Right ventricle myocardium superior (tissue), 1 donor: Measurements from ENCODE around the gene ENTPD7. TPM values are rescaled to one million over a fixed set of nuclear protein-coding genes. Genes with fewer than 3 reads are reported as not detected.

Experiments used
- ATAC-seq: fragments of 200-7000 bp; cut with Tn5 transposase; one replicate; pipeline ENCODE4 v1.9.1; 2020; ENCODE audit warnings: mild to moderate bottlenecking; ENCODE audit not compliant: poor library complexity
- DNase-seq: peaks from one replicate; pipeline ENCODE4 v3.0.0-alpha.2; 2020
- intact Hi-C: fragments of 100-400 bp; cut with DNase I; formaldehyde crosslinking; loops from one replicate; pipeline ENCODE4 v1.11.2; 2022
- total RNA-seq: library from RNA; stranded (reverse); fragmentation: NEBNext Ultra II Directional; extraction: Animal tissue kit (Norgen Biotek cat#: 25700); gene quantifications from one replicate; pipeline ENCODE4 v1.2.1, GENCODE V29; 2021
- donor health status: DM: no; HTN: yes; CAD: no; lungs with severe emphysema.

Gene ENTPD7
- total RNA-seq, 1 donor from 2014 or later = 1.5 TPM

DNA sequence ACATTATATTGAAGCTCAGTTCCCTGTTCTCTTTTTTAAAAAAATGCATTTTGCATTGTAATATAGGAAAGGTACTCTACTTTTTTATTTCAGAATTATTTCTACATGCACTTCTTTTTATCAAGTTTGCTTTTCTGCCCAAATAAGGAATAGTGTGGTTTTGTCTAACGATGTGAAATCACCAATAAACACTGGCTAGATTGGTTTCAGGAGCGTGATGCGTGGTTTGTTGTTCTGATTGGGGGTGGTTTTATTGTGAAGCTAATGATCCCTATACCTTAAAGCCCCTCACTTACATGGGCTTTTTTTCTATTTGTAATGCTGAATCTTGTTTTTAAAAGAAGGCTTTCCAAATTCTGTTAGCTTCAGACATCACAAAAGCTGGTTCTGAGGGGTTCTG, 17.6 kb downstream of the ENTPD7 start:
- DNase-seq = no peak
- intact Hi-C loops = no loop called here
- no peak for ATAC-seq

DNA sequence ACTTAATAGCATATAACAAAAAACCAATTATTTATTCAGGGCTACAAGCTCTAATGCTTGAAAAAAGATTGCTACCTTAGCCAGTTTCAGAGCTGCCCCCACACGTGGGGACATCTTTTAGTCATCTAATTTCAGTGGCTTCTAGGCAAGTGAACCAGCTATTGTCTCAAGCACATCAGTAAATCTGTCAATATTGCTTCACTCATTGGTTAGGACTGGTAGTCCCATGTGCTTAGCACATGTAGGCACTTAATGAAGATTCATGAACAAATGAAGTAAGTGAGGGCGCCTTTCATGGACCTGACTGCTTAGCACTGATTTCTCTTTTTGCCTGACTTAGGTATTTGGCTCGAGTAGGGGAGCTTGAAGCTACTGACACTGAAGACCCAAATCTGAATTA, 19.6 kb downstream of the ENTPD7 start:
- ATAC-seq (no peak), DNase-seq (no peak)
- intact Hi-C loops = no loop called here

DNA sequence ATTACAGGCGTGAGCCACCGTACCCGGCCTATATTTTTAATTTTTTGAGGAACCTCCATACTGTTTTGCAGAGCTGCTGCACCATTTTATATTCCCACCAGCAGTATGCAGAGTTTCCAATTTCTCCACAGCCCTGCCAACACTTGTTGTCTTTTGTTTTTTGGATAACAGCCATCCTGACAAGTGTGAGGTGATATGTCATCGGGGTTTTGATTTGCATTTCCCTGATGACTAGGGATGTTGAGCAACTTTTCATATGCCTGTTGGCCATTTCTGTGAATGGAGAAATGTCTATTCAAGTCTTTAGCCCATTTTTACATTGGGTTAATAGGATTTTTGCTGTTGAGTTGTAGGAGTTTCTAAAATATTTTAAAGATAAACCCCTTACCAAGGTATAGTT, 22.2 kb downstream of the ENTPD7 start:
- no peak for DNase-seq
- ATAC-seq = peak; percentile 94
- intact Hi-C loops = no loop called here

DNA sequence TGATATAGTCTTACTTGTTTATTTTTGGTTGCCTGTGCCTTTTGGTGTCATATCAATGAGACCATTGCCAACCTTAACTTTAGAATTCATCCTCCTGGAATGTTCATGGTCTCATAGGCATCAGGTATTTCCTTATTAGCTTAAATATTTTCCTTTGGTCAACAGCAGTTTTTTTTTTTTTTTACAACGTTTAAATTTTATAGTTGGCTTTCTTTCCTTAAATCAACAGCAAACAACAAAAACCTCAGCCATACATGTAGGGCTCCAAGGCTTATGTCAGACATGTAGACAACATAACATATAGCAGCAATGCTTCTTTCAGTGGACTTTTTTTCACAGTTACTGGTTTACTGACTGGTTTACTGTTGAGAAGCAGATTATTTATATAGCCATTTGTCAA, 22.7 kb downstream of the ENTPD7 start:
- ATAC-seq = no peak
- no peak for DNase-seq
- intact Hi-C loops = no loop called here

DNA sequence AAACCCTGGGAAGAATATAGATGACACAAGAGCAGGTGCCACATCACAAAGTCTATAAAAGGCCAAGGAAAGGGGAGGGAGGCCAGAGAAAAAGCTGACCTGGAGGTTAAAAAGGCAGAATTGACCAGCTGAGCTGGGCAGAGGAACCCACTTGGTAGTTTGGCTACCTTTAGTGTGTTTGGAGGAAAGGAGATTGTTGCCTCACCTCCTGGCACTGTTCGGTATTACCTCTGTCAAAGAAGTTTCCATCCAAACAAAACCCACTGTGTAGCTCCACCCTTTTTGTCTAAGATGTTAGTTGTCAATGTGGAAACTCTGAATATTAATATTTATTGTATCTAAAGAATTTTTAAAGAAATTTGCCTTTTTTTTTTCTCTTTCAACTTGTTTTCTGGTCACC, 23.4 kb downstream of the ENTPD7 start:
- intact Hi-C loops = no loop called here
- ATAC-seq = no peak
- DNase-seq = no peak

DNA sequence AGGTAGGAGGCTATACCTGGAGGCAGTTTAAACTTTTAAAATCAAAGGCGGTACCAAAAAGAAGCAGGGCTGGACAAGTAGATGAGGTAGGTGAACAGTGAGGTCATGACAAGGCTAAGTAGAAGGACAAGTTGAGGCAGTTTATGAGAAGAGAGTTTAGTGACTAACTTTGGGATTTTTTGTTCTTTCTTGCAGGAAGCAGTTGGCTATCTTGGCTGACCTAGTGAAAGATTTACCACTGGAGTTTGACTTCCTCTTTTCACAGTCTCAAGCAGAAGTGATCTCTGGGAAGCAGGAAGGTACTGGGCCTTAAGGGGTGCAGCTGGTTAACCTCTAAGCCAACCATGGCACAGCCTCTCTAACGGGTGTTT, 26.3 kb downstream of the ENTPD7 start:
- ATAC-seq (no peak), DNase-seq (no peak)
- intact Hi-C loops = no loop called here

DNA sequence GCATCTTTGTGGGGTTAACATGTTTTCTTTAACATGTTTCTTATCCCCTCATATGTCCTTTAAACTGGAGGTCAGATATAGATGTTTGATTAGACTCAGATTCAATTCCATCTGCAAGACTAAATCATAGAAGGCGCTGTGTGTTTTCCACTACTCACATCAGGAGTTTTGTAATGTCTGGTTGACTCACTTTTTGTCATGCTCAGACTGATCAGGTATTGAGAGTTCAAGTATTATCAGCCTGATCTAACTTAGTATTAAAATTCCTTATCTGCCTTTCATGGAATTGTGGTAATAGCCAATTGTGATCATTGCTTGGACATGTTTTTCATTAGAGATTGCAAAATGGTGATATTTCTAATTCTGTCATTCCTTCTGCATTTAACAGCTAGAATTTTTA, 30.2 kb downstream of the ENTPD7 start:
- intact Hi-C loops = no loop called here
- DNase-seq (no peak), ATAC-seq (no peak)

DNA sequence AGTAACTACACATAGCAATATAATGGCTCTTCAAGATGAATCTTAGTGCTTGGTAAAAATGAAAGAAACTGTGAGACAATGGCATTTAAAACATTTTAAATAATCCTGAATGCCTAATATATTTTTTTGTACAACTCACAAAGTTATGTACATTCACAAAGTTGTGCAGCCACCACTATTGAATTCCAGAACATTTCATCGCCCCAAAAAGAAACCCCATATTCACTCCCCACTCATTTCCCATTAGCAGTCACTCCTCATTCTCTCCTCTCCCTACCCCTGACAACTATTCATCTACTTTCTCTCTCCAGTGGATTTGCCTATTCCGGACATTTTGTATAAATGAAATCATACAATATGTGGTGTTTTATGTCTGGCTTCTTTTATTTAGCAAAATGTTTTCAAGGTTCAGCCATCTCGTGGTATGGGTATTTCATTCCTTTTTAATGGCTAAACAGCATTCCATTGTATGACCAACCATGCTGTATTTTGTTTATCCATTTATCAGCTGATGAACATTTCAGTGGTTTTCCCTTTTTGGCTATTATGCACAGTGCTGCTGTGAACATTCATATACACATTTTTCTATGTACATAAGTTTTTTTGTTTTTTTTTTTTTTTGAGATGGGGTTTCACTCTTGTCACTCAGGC, 34.7 kb downstream of the ENTPD7 start:
- DNase-seq (no peak), ATAC-seq (no peak)
- intact Hi-C loops = no loop called here

DNA sequence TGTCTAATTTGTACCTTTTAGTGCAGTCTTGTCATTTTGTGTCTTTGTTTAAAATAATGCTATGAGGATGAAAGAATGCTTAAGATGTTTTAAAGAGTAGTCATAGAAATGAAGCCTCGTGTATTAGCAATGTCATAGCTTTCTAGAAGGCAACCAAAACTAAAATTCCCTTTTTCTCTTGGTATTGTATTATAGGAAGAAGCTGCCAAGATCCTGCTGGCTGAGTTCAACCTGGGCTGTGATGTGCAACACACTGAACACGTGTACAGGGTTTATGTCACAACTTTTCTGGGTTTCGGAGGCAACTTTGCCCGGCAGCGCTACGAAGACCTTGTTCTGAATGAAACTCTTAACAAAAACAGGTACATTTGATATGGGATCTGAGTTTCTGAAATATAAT, 36.5 kb downstream of the ENTPD7 start:
- ATAC-seq = no peak
- intact Hi-C loops = no loop called here
- DNase-seq = no peak

DNA sequence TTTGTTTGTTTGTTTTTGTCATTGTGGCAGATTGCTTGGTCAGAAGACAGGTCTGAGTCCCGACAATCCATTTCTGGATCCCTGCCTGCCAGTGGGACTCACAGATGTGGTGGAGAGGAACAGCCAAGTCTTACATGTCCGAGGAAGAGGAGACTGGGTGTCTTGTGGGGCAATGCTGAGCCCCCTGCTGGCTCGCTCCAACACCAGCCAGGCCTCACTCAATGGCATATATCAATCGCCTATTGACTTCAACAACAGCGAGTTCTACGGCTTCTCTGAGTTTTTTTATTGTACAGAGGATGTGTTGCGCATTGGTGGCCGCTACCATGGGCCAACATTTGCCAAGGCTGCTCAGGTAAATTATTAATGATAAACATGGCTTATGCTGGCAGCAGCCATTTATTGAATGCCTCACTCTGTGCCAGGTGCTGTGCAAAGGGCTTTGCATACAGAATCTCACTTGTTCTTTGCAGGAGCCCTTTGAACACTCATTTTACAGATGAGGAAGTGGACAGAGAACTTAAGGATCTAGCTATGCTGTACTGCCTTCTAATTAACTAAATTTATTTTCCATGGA, 39.3 kb downstream of the ENTPD7 start:
- ATAC-seq (no peak), DNase-seq (no peak)
- intact Hi-C loops = no loop called here

DNA sequence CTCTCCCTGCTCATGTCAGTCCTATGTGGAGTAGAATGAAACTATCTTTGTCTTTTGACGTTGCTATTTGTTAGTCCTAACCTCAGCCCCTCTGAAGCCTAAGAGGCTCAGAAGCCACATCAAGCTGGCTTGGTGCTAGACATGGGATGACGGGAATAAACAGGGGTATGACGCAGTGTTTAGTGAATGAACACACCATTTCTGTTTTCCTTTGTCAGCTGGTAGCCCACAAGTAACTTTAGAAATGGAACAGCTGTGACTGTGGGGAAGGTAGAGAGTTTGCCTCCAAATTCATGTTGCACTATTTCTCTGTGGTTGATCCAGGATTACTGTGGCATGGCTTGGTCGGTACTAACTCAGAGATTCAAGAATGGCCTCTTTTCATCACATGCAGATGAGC, 41.3 kb downstream of the ENTPD7 start:
- DNase-seq (no peak), ATAC-seq (no peak)
- intact Hi-C loops = loop anchor here (10.0 kb wide), 1 partner anchor 266 kb away; the partner anchor contains the start of gene GOT1

DNA sequence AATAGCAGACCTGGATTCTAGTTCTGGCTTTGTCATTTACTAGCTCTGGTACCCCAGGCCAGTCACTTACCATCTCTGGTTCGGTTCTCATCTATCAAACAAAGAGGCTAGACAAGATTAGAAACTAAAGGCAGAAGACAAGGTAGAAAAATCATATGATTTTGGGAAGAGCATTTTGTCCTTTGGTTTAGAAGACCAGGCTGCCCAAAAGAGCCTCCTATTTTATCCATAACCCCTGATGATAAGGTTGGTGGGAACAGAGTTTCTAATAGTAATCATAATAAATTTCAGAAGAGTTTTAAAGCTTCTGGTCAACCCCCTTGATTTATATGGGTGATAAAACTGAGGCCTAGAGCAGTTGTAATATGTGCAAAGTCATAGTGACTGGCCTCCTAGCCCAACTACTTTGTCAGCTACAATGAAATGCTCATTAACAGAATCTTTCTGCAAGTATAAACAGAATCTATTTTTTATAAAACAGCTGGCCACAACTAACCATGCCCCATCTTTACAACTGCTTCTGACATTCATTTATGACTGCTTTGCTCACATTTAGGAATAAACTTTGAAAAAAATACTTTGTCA, 49.2 kb downstream of the ENTPD7 start:
- intact Hi-C loops = loop anchor here (10.0 kb wide), 1 partner anchor 274 kb away; the partner anchor contains the start of gene GOT1
- ATAC-seq = no peak
- no peak for DNase-seq

DNA sequence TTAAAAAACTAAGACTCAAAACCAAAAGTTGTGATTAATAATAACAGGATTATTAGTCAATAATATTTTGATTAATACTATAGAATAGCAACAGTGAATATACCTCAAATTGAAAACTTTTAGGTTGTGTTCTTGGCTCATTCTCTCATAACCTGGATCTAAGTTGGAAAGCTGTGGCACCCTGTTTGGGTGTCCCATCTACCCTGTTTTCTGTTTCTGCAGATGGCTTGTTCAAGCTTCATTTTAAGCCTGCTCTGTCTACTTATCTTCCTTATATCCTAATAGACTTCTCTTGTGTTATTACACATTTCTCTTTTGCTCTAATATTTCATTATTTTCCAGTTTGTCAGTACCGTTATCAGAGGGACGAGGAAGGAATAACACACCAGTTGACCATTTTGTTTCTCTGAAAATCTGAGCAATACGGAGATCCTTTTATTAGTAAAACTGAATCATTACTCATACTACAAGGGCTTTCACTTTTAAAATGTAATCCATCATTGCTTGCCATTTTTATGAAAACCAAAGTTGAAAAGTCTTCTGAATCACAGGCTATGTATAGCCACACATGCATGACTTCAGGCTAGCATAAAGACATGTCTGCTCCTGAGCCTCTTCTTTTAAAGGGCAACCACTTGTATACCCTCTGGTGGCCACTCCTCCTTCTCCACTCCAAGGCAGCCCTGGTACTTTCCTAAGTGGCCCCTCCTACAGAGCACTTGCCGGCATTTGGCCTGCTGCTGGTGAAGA, 50.3 kb downstream of the ENTPD7 start:
- no peak for DNase-seq
- ATAC-seq = no peak
- intact Hi-C loops = loop anchor here (10.0 kb wide), 2 partner anchors 75 to 275 kb away; partner anchors contain the start of gene GOT1

DNA sequence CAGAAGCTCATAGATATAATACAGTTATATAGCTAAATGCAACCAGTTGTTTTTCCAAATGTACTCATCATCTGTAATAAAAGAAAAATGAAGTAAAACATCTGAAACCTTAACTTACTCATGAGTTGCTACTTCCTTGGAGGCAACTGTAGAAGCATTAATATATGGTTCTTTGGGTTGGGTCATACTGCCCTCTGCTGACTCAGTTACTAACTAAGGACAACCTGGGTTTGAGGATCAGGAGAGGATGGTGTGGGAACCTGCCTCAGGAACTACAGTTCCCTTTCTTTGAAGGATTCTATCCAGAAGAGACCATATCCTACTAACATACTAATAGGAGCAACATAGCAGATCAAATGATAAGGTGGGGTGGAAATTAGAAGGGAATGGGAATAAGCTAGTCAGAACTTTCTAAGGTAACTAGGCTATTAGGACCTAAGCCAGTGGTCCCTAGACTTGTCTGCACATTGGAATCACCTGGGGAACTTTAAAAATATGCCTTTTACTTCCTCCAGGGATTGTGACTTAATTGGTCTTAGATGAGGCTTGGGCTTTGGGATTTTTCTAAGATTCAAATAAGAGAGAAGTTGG, 51.9 kb downstream of the ENTPD7 start:
- DNase-seq = no peak
- intact Hi-C loops = loop anchor here (10.0 kb wide), 1 partner anchor 76 kb away; no protein-coding TSS in a partner anchor
- ATAC-seq = peak; percentile 79

DNA sequence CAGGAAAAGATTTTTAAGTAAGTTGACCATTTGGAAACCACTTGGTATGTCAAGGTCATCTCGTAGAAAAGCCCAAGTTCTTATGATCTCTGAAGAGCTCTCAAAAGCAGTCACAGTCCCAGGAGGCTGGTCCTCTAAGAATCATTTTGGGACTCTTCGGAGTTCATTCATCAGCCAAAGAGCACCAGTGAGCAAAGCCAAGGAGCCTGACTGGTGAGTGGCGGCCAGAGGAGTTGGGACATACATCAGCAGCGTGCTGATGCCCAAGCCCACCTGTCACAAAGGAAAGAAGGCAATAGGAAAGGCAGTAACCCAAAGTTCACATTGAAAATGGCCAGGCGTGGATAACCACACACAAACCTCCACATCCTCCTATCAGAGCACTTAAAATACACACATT, 55.1 kb downstream of the ENTPD7 start:
- no peak for DNase-seq
- ATAC-seq = no peak
- intact Hi-C loops = loop anchor here (10.0 kb wide), 1 partner anchor 80 kb away; no protein-coding TSS in a partner anchor

DNA sequence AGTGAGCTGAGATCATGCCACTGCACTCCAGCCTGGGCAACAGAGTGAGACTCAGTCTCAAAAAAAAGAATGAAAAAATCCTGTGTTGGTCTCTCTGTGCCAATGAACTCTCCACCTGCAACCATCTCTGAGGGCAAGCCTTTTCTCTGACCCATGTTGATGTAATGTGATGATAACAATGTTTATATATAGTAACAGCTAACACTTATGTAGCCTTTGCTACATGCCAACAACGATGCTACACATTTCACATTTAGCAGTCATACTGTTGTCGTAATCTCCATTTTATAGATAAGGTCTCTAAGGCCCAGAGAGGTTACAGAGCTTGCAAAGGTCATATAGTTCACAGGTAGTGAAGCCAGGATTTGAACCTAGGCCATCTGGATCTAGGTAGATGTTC, 61.1 kb downstream of the ENTPD7 start:
- intact Hi-C loops = no loop called here
- no peak for DNase-seq
- no peak for ATAC-seq

DNA sequence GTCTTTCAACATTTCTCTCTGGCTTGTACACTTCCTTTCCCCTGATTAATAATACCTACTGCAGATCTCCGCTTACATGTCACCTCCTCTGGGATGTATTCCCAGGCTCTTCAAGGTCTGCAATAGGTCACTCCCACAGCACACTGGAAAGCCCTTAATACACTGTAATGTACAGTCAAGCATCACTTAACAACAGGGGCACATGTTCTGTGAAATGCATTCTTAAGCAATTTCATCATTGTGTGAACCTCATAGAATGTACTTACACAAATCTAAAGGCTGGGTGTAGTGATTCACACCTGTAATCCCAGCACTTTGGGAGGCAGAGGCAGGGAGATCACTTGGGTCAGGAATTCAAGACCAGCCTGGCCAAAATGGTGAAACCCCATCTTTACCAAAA, 70.7 kb downstream of the ENTPD7 start:
- DNase-seq (no peak), ATAC-seq (no peak)
- intact Hi-C loops = no loop called here

DNA sequence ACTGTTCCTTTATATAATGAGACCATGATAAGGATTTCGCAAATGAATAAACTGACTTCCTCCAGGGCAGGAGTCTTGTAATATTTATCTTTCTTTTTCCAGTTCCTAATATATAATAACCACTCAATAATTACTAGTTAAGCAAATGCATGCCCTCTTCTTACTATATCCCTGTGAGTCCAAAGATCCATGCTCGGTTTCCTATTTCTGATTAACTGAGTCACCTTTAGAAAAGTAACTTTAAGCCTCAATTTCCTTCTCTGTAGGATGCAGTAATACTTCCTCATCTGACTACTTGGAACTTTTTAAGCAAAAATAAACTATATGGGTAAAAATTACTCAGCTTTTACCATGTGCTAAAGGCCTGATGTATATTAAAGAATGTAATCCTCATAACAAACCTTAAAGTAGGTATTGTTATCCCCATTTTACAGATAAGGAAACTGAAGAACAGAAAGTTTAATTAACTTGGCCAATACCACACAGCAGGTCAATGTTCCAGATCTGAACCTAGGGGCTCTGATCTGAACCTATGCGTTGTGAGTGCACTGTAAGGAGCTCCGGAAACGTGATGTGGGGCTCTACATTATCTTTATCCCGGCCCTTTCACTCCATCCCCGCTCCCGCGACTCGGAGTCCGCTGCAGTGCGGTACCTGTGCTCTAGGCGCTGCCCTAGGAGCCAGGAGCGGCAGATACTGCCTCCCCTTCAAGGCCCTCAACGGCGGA, 72.2 kb downstream of the ENTPD7 start:
- intact Hi-C loops = no loop called here
- DNase-seq (no peak), ATAC-seq (no peak)
